NB4 (cell line): ENCODE measurements around the gene DDX27.

Experiments used
- DNase-seq: peaks from one replicate; pipeline ENCODE4 v3.0.0; 2010; ENCODE audit warnings: low read depth
- H3K4me3 ChIP-seq: one replicate; pipeline ENCODE4 v1.5.1; 2011; ENCODE audit warnings: mild to moderate bottlenecking, low read depth, low read length, moderate library complexity
- CTCF ChIP-seq: IDR thresholded peaks from one replicate; pipeline ENCODE4 v1.5.1; 2012; ENCODE audit warnings: low read depth, low read length
- MAX ChIP-seq: IDR thresholded peaks from 2 replicates; pipeline ENCODE4 v1.6.1; 2011; ENCODE audit warnings: low read depth, low read length
- MYC ChIP-seq: IDR thresholded peaks from 2 replicates; pipeline ENCODE4 v1.6.1; 2011; ENCODE audit warnings: low read depth, low read length
- POLR2A ChIP-seq: IDR thresholded peaks from 2 replicates; pipeline ENCODE4 v1.6.1; 2011; ENCODE audit warnings: mild to moderate bottlenecking; ENCODE audit not compliant: insufficient read length; ENCODE audit errors: extremely low read depth

The DDX27 gene

GRCh38 chr20:49219091-49219923 is at the start of gene DDX27:
Gene DDX27, plus strand, starts transcription at chr20:49219416. Its CDS starts 33 bp downstream, at chr20:49219449.
- TF ChIP-seq POLR2A (peak; percentile 90), MAX (peak; percentile 94), CTCF (no peak), MYC (peak; percentile 88)
- peak within 1 kb of the TSS; percentile 99 for H3K4me3 ChIP-seq

DNA sequence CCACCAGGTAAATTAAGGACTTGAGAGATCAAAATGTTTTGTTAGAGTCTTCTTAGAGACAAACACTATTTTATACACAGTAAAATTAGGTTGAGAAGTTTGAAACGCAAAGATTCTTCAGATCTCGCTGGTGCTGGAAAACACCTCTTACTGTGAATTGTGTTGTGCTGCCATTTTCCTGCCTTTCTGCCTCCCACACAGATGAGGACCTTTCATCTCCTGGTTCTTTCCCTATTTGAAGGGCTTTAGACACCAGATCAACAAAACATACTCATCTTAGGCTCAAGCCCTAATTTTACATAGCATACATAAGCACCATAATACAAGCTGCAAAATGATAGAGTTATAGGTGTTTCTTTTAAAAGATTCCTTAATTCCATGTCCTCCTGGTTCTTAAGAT is 49.7 kb upstream of the DDX27 start:
- no peak for DNase-seq
- H3K4me3 ChIP-seq = no peak overlapping the region
- TF ChIP-seq MYC (no peak), POLR2A (no peak), CTCF (no peak), MAX (no peak)

More at GRCh38 chr20:49219091-49219923, at the start of gene DDX27:
- peak; percentile 99 for DNase-seq

DNA sequence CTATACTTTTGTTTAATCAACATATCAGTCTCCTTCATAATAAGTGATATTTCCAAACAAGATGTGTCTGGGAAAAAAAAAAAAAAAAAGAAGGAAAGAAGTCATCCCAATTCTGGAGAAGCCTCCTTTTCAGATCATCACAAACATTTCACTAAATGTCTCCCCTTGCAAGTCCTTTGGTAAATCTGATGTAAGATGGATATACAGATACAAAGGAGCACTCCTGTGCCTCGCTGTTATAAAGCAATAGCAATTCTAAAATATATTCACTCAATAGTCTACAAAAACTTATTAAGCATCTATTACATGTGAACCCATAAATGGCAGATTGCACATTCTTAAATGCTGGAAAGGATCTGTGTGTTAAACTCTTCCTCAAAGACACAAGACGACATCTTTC is 48.5 kb upstream of the DDX27 start:
- no peak for TF ChIP-seq MYC
- no peak for TF ChIP-seq CTCF
- TF ChIP-seq POLR2A = no peak
- no peak for TF ChIP-seq MAX
- no peak for DNase-seq
- no peak overlapping the region for H3K4me3 ChIP-seq

- TF ChIP-seq MYC = no peak
- TF ChIP-seq CTCF = no peak
- TF ChIP-seq POLR2A = no peak
- TF ChIP-seq MAX = no peak
- H3K4me3 ChIP-seq = no peak overlapping the region
- no peak for DNase-seq
Observed at GRCh38 chr20:49171909-49172308, 47.3 kb upstream of the DDX27 start.

GRCh38 chr20:49172413-49172812 is 46.8 kb upstream of the DDX27 start:
- DNase-seq = no peak
- TF ChIP-seq CTCF = no peak
- TF ChIP-seq MYC = no peak
- TF ChIP-seq MAX = no peak
- TF ChIP-seq POLR2A = no peak
- H3K4me3 ChIP-seq = no peak overlapping the region
